Neural cell (in vitro differentiated cells): ENCODE measurements around the gene VHLL. TPM values are rescaled to one million over a fixed set of nuclear protein-coding genes. Genes with fewer than 3 reads are reported as not detected.

Experiments used
- H2AFZ ChIP-seq: fragments of 200-600, 300-800 bp; sonication (generic), shearing (Covaris generic); 2 replicates; pipeline ENCODE4 v1.6.0; 2014; ENCODE audit warnings: low read depth, mild to moderate bottlenecking, antibody characterized with exemption, low read length, moderate library complexity
- H3F3A ChIP-seq: fragments of 200-600 bp; shearing (Covaris generic); 2 replicates; pipeline ENCODE4 v1.6.1; 2016; ENCODE audit warnings: mild to moderate bottlenecking, moderate library complexity, mixed read lengths, antibody characterized with exemption, low read length; ENCODE audit not compliant: insufficient read depth, poor library complexity, severe bottlenecking
- H3K27ac ChIP-seq: fragments of 200-600, 300-800 bp; sonication (generic), shearing (Covaris generic); 2 replicates; pipeline ENCODE4 v1.5.1; 2014; ENCODE audit warnings: mild to moderate bottlenecking, low read length, moderate library complexity
- H3K27me3 ChIP-seq: fragments of 300-800, 200-600 bp; sonication (generic), shearing (Covaris generic); 2 replicates; pipeline ENCODE4 v1.6.0; 2014; ENCODE audit warnings: mild to moderate bottlenecking, low read depth, low read length, moderate library complexity; ENCODE audit not compliant: insufficient read depth
- H3K36me3 ChIP-seq: fragments of 300-800, 200-600 bp; sonication (generic), shearing (Covaris generic); 2 replicates; pipeline ENCODE4 v1.5.1; 2014; ENCODE audit warnings: mild to moderate bottlenecking, antibody characterized with exemption, low read length, moderate library complexity; ENCODE audit not compliant: insufficient read depth
- H3K4me2 ChIP-seq: fragments of 300-800, 200-600 bp; sonication (generic), shearing (Covaris generic); 2 replicates; pipeline ENCODE4 v1.6.0; 2014; ENCODE audit warnings: mild to moderate bottlenecking, low read length
- H3K4me3 ChIP-seq: fragments of 300-800, 200-600 bp; sonication (generic), shearing (Covaris generic); 2 replicates; pipeline ENCODE4 v1.5.1; 2014; ENCODE audit warnings: mild to moderate bottlenecking, low read length, moderate library complexity
- H3K79me2 ChIP-seq: fragments of 200-600 bp; shearing (Covaris generic); replicated peaks from 2 replicates; pipeline ENCODE4 v1.6.0; 2014; ENCODE audit warnings: mild to moderate bottlenecking, low read length, moderate library complexity; ENCODE audit not compliant: insufficient read depth
- H3K9ac ChIP-seq: fragments of 300-800, 200-600 bp; sonication (generic), shearing (Covaris generic); 2 replicates; pipeline ENCODE4 v1.6.1; 2016; ENCODE audit warnings: mild to moderate bottlenecking, low read length, mixed read lengths
- H3K9me2 ChIP-seq: fragments of 200-600 bp; shearing (Covaris generic); 2 replicates; pipeline ENCODE4 v1.6.1; 2016; ENCODE audit warnings: mild to moderate bottlenecking, low read length, mixed read lengths; ENCODE audit not compliant: insufficient read depth
- H3K9me3 ChIP-seq: fragments of 200-600, 300-800 bp; sonication (generic), shearing (Covaris generic); 2 replicates; pipeline ENCODE4 v1.6.1; 2016; ENCODE audit warnings: mild to moderate bottlenecking, mixed run types, low read length, moderate library complexity, mixed read lengths
- H4K20me1 ChIP-seq: fragments of 200-600 bp; shearing (Covaris generic); 2 replicates; pipeline ENCODE4 v1.6.1; 2016; ENCODE audit warnings: mild to moderate bottlenecking, mixed run types; ENCODE audit not compliant: insufficient read depth
- CTCF ChIP-seq: fragments of 450-650 bp; IDR thresholded peaks from 2 replicates; pipeline ENCODE4 v1.5.1; 2014; ENCODE audit warnings: antibody characterized with exemption, mild to moderate bottlenecking, moderate library complexity; ENCODE audit not compliant: poor library complexity, severe bottlenecking
- EP300 ChIP-seq: fragments of 450-650 bp; conservative IDR thresholded peaks from 2 replicates; pipeline ENCODE4 v1.6.1; 2014; ENCODE audit warnings: antibody characterized with exemption, mild to moderate bottlenecking, moderate library complexity; ENCODE audit not compliant: poor library complexity, severe bottlenecking
- EZH2 ChIP-seq: fragments of 200-600, 300-800 bp; shearing (Covaris generic), sonication (generic); IDR thresholded peaks from 2 replicates; pipeline ENCODE4 v1.6.1; 2014; ENCODE audit warnings: antibody characterized with exemption, low read length, borderline replicate concordance, mild to moderate bottlenecking; ENCODE audit not compliant: insufficient read depth, poor library complexity, severe bottlenecking
- MXI1 ChIP-seq: fragments of 450-650 bp; conservative IDR thresholded peaks from 2 replicates; pipeline ENCODE4 v1.6.1; 2014; ENCODE audit warnings: antibody characterized with exemption, mild to moderate bottlenecking; ENCODE audit not compliant: poor library complexity, severe bottlenecking
- POLR2AphosphoS5 ChIP-seq: IDR thresholded peaks from 2 replicates; pipeline ENCODE4 v1.6.1; 2012
- RAD21 ChIP-seq: fragments of 450-650 bp; conservative IDR thresholded peaks from 2 replicates; pipeline ENCODE4 v1.6.1; 2014; ENCODE audit warnings: antibody characterized with exemption, mild to moderate bottlenecking, moderate library complexity
- REST ChIP-seq: IDR thresholded peaks from 2 replicates; pipeline ENCODE4 v1.6.1; 2012; ENCODE audit warnings: borderline replicate concordance
- SMC3 ChIP-seq: fragments of 450-650 bp; conservative IDR thresholded peaks from 2 replicates; pipeline ENCODE4 v1.6.1; 2014; ENCODE audit warnings: antibody characterized with exemption, mild to moderate bottlenecking, moderate library complexity; ENCODE audit not compliant: poor library complexity
- TAF1 ChIP-seq: IDR thresholded peaks from 2 replicates; pipeline ENCODE4 v1.6.1; 2012; ENCODE audit warnings: low read depth
- polyA plus RNA-seq: library from polyadenylated mRNA; depleted of rRNA; stranded (reverse); fragments of >200 nt; gene quantifications from 2 replicates; pipeline ENCODE4 v1.2.3, GENCODE V29; 2014

VHLL gene
- polyA plus RNA-seq, 1 donor from 2014 or later: 1.8 TPM

GRCh38 chr1:156260896-156261295, 38.2 kb downstream of the VHLL start:
- no peaks in the 10 kb centered on the region for H3K27me3 ChIP-seq
- H3K79me2 ChIP-seq: no peaks in the 10 kb centered on the region
- no peaks in the 10 kb centered on the region for H3K9me3 ChIP-seq
- H3K36me3 ChIP-seq: no peaks in the 10 kb centered on the region
- H3K27ac ChIP-seq: no peak overlapping the region
- no peak for TF ChIP-seq MXI1
- TF ChIP-seq SMC3: no peak
- TF ChIP-seq EZH2: no peak
- no peak for TF ChIP-seq EP300
- no peak for TF ChIP-seq RAD21
- no peak for TF ChIP-seq CTCF
- no peak for TF ChIP-seq REST
- TF ChIP-seq POLR2AphosphoS5: no peak
- TF ChIP-seq TAF1: no peak
- H2AFZ ChIP-seq: no peak overlapping the region
- H3K9ac ChIP-seq: no peak overlapping the region
- H3K4me2 ChIP-seq: no peak overlapping the region
- H4K20me1 ChIP-seq: no peaks in the 10 kb centered on the region
- no peaks in the 10 kb centered on the region for H3K9me2 ChIP-seq
- H3F3A ChIP-seq: no peaks in the 10 kb centered on the region
- no peak overlapping the region for H3K4me3 ChIP-seq

- H3K27me3 ChIP-seq: no peaks in the 10 kb centered on the region
- no peak for TF ChIP-seq TAF1
- TF ChIP-seq CTCF: no peak
- no peak for TF ChIP-seq EP300
- TF ChIP-seq EZH2: no peak
- TF ChIP-seq SMC3: no peak
- H3K9me2 ChIP-seq: no peaks in the 10 kb centered on the region
- no peak overlapping the region for H3K9ac ChIP-seq
- no peak overlapping the region for H3K4me3 ChIP-seq
- H3F3A ChIP-seq: no peaks in the 10 kb centered on the region
- H4K20me1 ChIP-seq: no peaks in the 10 kb centered on the region
- H3K4me2 ChIP-seq: no peak overlapping the region
- no peak overlapping the region for H3K27ac ChIP-seq
- no peaks in the 10 kb centered on the region for H3K9me3 ChIP-seq
- no peaks in the 10 kb centered on the region for H3K36me3 ChIP-seq
- no peaks in the 10 kb centered on the region for H3K79me2 ChIP-seq
- H2AFZ ChIP-seq: no peak overlapping the region
Observed at GRCh38 chr1:156259805-156260204, 39.3 kb downstream of the VHLL start.
